Stimulated activated CD4-positive, alpha-beta T cell treated with anti-CD3 and anti-CD28 coated beads, Interleukin-12 subunit alpha, Interleukin-12 subunit beta, amount 100 ng/mL, for 4 hours (primary cell): ENCODE data around the gene ASTN2.
A peak's percentile ranks its signal among the peaks of the same experiment; 100 is the strongest.

Experiments
- DNase-seq: peaks from one replicate; pipeline ENCODE4 v3.0.0-alpha.2; 2020

Gene ASTN2

DNA sequence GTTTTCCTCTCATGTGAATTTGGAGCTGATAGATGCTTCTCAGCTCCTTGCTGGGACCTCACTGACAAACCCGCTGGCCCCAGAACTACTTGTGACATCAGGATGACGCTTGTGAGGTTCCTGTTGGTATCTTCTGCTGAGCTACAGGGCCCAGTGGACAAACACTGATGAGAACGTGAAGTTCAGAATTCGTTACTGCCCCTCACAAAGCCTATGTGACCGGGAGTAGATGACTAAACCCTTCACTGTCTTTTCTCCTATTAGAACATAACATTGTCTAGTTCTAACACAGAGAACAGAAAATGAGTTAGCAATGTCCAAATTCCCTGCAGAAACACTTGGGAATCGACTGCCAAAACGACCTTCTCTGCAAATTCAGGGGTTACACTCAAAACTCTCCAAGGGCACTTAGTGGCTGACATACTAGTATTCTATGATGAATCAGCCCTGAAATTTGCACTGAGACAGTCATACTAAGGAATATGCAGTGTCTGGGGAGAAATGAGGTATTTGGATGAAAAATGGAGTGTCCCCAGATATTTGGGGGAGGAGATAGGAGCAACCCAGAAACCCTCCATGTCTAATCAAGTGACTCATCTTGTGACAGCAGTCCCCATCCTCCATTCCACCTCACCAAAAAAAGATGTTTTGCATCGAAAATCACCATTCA, 871.0 kb downstream of the ASTN2 start:
- no peak for DNase-seq

GRCh38 chr9:116541402-116541801, 873.5 kb downstream of the ASTN2 start:
- no peak for DNase-seq

DNA sequence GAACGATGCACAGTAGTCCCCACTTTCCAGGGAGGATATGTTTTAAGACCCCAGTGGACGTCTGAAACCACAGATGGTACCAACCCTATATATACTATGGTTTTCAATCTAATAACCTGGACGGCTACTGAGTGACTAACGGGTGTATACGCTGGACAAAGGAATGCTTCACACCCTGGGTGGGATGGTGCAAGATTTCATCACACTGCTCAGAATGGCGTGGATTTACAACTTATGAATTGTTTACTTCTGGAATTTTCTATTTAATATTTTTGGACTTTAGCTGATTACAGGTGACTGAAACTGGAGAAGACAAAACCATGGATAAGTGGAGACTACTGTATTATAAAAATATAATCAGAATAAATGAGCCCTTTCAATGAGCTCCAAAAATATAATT, 875.3 kb downstream of the ASTN2 start:
- DNase-seq = no peak

- no peak for DNase-seq
Measured at GRCh38 chr9:116525611-116526010, 889.2 kb downstream of the ASTN2 start.

GRCh38 chr9:116524778-116525470, 889.9 kb downstream of the ASTN2 start:
- DNase-seq = no peak

- DNase-seq = no peak
Measured at GRCh38 chr9:116520218-116520617, 894.6 kb downstream of the ASTN2 start.

- no peak for DNase-seq
Measured at GRCh38 chr9:116516456-116516855, 898.4 kb downstream of the ASTN2 start.

DNA sequence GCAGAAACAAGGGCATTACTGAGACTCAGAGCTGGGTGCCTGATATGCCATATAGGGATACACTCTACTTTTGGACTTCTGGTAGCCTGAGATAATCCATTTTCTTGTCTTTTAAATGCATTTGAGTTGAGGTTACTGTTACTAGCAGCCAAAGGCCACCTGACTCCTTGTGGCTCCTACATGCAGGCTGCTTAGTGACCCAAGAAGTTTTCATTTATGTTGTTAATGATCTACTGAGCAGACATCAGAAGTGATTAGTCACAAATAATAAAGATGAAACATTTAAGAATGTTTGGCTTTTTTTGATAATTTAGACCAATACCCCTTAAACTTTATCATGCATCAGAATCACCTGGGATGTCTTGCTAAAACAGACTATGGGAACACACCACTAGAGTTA, 899.3 kb downstream of the ASTN2 start:
- no peak for DNase-seq

DNA sequence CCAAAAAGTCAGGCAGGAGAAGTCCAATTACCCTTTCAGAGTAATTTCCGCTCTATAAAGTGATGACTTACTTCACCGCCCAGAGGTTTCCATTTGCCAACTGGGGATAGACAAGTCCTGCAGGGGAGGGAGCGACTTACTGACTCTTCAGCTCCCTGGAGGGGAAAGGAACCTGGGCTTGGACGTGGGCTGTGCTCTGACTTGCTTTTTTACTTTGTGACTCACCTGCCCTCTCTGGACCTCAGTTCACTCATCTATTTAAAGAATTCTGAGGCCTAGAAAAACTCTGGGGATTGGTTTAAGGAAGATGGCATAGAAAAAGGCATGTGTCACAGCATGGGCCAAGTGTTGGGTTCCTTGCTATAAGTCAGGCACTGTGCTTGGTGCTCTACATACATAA, 908.2 kb downstream of the ASTN2 start:
- DNase-seq = no peak

DNA sequence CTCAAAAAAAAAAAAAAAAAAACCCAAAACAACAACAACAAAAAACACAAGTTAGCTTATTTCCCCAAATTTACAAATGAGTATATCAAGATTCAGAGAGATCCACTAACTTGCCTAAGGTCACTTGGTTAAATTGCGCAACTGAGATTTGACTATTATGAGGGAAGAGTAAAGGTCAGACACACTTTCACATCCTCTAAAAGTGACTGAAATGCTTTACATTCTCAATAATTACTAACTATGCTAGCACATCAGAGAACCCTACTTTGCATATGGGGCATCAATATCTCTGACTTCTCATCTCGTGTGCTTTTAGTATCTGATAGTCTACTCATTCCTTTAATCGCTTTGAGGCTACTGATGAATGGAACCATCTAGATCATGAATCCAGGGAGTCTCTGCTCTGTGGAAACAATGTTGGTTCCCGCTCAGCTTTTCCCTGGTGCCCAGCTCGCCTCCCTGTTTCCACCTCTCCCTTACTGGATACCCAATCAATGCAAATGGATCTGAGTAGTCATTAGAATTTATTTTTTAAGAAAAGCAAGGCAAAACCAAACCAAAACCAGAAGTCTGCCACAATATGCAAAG, 909.9 kb downstream of the ASTN2 start:
- DNase-seq = no peak

DNA sequence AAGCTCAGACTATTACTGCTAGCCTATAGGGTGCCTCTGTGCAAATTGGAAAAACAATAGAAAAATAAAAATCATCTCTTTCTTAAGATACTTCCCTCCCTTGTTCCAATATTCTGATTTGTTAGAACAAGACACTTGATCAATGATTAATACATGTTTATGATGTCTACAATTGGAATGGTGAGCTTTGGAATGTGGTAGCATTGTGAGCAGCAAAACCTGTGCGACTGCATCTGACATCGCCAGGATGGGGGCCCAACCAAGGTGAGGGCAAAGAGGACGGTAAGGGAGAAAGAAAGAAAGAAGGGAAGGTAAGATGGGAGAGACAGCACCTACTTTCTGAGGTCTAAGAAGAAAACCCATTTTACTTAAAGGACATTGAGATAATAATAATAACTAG, 910.8 kb downstream of the ASTN2 start:
- DNase-seq = no peak

DNA sequence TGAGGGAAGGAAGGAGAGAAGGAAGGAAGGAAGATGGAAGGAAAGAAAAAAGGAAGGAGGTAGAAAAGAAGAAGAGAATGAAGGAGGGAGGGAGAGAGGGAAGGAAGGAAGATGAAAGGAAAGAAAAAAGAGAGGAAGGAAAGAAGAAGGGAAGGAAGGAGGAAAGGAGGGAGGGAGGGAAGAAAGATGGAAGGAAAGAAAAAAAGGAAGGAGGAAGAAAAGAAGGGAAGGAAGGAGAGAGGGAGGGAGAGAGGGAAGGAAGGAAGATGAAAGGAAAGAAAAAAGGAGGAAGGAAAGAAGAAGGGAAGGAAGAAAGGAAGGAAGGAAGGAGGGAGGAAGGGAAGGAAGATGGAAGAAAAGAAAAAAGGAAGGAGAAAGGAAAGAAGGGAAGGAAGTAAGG, 912.1 kb downstream of the ASTN2 start:
- DNase-seq = no peak

- no peak for DNase-seq
Measured at GRCh38 chr9:116501871-116502270, 913.0 kb downstream of the ASTN2 start.

DNA sequence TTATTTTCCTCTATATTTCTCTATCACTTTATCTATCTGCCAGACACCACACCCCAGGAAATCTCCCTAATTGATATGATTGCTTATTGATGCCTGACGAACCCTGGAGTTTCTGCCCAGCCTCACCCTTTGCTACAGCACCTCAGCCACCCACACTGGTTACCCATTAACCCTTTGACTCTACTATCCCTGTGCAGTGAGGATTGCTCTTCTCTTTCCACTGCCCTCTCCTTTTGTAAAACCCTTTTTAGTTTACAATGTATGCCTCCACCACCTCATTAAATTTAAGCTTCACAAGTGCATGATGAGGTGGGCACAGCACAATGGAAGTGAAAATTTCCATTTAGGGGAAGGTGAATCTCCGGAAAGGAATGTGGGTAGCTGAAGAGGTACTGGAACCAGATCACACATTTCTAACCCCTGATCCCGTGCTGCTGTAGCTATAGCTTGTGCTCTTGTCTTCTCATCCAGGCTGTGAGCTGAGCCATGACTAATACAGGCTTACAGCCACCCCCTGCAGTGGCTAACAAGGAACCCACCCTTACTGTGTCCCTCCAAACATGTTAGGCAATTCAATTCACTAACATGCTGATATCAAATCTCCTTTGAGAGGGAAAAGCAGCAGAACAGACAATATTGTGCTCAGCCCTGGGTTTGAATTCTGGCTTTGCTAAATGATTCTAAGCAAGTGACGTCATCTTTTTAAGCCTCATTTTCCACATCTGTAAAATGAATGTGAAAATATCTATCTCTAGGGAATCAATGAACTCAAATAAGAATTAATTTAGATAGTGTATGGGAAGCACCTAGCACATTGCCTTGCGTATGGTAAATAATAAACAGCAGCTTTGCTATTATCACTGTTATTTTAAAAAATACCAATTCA, 914.6 kb downstream of the ASTN2 start:
- DNase-seq = no peak

DNA sequence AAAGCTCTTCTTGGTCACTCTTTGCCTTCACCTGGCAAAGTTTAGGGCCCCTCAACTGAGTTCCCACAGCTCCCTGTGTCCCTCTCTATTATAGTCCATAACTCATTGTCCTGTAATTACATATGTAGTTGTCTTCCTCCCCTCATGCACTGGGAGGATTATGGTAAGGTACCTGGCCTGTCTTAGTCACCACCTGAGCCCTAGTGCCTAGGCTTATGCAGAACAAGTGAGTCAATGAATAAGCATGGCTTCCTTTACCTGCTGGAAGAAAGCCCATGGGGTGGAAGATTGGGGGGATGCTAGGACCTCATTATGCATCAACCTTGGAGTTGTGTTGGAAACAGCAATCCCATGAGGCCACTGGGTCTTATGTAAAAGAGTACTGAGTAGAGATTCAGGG, 915.4 kb downstream of the ASTN2 start:
- no peak for DNase-seq

DNA sequence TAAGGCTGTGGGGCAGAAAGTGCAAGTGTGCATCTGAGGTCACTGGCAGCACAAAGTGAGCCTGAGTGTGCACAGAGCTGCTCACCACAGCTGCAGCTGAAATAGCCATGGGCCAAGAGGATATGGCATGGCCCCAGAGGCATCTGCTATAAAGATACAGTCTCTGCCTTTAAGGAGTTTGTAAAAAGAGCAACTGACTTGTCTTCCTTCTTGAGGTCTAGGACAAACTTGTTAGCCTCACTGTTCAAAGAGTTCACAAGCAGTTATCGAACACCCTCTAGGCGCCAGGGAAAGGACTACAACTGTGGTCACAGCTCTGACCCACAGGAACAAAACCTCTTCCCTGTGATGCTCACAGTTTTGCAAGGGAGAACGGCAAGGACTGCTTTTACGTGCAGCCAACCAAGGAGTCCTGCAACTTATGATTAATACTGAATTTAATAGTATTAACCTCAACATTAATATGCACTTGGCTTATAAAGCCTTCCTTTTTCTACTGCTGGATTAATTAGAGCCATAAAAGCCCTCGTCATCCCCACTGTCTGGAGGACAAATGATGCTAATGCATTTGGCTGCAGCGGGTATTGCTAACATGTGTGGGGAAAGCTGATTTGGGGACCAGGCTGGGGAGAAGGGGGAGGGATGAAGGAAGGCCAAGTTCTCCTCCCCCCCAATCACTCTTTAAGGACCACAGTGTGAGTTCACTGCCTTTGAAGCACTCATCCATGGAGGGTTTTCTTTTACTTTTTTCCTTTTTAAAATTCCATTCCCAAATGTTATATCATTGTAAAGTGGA, 917.6 kb downstream of the ASTN2 start:
- no peak for DNase-seq

DNA sequence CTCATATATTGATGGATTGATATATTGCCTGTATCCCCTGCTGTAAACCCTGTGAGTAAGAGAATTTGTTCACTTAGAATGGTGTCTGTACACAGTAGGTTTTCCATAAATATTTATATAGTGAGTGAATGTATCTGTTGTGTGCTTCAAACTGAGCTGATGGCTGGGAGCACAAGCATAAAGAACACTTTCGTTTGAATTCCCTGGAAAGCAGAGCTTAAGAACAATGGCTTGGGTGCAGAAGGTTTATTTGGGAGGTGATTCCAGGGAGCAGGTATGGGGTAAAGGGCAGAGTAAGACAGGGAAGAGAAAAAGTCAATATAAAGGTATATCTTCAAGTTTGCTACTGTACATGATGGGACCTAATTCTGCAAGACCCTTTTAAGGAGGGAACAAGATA, 918.7 kb downstream of the ASTN2 start:
- DNase-seq = no peak

DNA sequence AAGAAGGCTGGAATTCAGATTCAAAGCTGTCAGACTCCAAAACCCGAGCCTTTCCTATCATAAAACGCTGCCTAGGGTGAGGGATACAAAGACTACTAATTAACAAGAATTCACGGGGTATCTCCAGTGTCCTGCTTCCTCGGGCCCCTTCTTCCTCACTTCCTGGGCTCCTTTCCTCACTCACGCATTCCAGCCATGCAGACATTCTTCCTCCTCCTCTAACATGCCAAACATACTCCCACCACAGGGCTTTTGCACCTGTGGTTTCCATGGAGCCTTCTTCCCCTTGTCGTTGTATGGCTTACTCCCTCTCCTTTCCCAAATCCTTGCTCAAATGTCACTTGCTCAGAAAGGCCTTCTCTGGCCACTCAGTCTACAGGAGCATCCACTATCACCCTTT, 919.1 kb downstream of the ASTN2 start:
- no peak for DNase-seq

- peak; percentile 11 for DNase-seq
Measured at GRCh38 chr9:116494815-116495634, 919.8 kb downstream of the ASTN2 start.

DNA sequence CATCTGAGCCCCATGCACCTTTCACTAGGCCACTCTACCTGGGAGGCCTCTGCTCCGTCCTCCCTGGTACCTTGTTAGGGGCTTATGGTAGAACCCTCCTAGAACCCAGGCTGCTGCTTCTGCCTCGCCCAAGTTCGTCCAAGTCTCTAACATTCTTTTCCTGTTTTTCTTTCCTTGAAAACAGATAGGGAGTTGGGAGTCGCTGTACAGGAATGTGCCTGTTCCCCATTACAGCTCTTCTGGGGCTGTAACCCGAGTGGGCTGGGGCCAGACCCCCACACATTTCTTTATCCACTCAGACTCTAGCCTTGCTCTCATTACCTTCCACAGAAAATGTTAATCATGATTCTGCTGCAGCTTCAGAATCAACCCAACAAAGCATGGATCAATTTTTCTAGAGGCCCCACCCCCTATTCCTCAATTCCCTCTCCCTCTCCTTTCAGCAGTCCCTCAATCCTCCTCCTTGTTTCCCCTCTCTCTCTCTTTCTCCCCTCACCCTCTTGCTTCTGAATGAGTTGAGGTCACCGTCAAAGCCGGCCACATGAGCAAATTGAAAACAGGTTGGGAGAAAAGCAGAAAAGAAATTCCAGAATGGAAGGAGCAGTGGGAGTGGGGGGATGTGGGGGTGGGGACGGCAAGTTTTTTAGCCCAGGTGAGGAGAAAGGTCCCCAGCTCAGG, 921.5 kb downstream of the ASTN2 start:
- no peak for DNase-seq

DNA sequence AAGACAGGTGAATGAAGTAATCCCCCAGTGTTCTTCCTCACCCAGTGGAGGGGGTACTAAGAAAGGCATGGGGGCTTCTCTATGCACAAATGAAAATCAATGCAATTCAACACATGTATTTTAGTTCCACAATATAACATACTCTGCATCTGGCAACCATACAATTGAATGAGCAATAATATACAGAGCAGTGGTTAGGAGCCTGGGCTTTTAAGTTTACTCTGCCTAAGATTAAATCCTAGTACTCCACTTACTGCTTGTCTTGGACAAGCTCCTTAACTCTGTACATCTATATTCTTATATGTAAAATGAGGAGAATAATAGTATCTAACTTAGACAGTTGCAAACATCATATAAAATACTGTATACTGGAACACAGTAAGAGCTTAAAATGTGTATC, 923.2 kb downstream of the ASTN2 start:
- DNase-seq = no peak
